Ovary (tissue), 9 donors: ENCODE data around the gene GRB7. TPM values are rescaled to one million over a fixed set of nuclear protein-coding genes. Genes with fewer than 3 reads are reported as not detected.

Experiments
- DNase-seq, 5 donors: peaks; one replicate each; pipeline ENCODE4 v3.0.0-alpha.2; 2019 to 2020
- H3K27ac ChIP-seq, 2 donors: fragments of 200-600 bp; one replicate each; pipeline versions ENCODE4 v1.5.1 to v1.8.0; 2019 to 2022
- H3K27me3 ChIP-seq: fragments of 200-600 bp; one replicate; pipeline ENCODE4 v1.8.0; 2022
- H3K36me3 ChIP-seq: fragments of 200-600 bp; sonication (generic); one replicate; pipeline ENCODE4 v1.5.1; 2019
- H3K4me1 ChIP-seq: one replicate; pipeline ENCODE4 v1.8.1; 2013; ENCODE audit warnings: mild to moderate bottlenecking, moderate library complexity; ENCODE audit not compliant: insufficient read depth
- H3K4me3 ChIP-seq: fragments of 200-600 bp; sonication (generic); one replicate; pipeline ENCODE4 v1.5.1; 2017
- H3K9me3 ChIP-seq, 2 donors: fragments of 200-600 bp in 1 of 2; sonication (generic) in 1 of 2; one replicate each; pipeline versions ENCODE4 v1.5.1 to v1.8.1; 2013 to 2019; ENCODE audit warnings: mild to moderate bottlenecking in 1 of 2, moderate library complexity in 1 of 2
- EP300 ChIP-seq: sonication (generic); formaldehyde crosslinking; IDR thresholded peaks from one replicate; pipeline ENCODE4 v1.6.1; 2017; ENCODE audit warnings: antibody characterized with exemption
- POLR2A ChIP-seq: fragments of 450-650 bp; IDR thresholded peaks from one replicate; pipeline ENCODE4 v1.6.1; 2017; ENCODE audit warnings: antibody characterized with exemption, mild to moderate bottlenecking, moderate library complexity
- WGBS, 3 donors: extraction: QIAGEN DNeasy Blood & Tissue Kit in 1 of 3; methylation state at CpG; one replicate each; pipeline versions ENCODE4 v1.1.5 to v1.1.7; 2013 to 2017; 5-methylcytosine and 5-hydroxymethylcytosine counted together
- intact Hi-C, 4 donors: fragments of 100-400 bp; cut with DNase I; formaldehyde crosslinking; loops; one replicate each; pipeline versions ENCODE4 v1.11.0 to v1.15.1; 2022 to 2023
- microRNA-seq, 3 donors: library from miRNA; unstranded; fragments of <30 nt; microRNA quantifications; one replicate each; pipeline versions ENCODE4 to v1.2.0, GENCODE V29; 2019 to 2020
- polyA plus RNA-seq, 2 donors: library from polyadenylated mRNA; stranded (reverse); fragments of 200-250 nt in 1 of 2; fragments of 350-450 nt in 1 of 2; fragmentation: Illumina TruSeq in 1 of 2; extraction: RNeasy Lipid Tissue Mini Kit (QIAGEN cat#74804) in 1 of 2; gene quantifications; one replicate each; pipeline ENCODE4 v1.2.3, GENCODE V29; 2013 to 2014
- small RNA-seq: library from RNA; depleted of rRNA; stranded (forward); fragments of <200 nt; gene quantifications from one replicate; pipeline ENCODE3, GENCODE V24; 2016
- total RNA-seq, 7 donors: library from RNA; depleted of rRNA in 2 of 7; stranded (reverse); fragments of >200 nt in 2 of 7; fragmentation: NEBNext Ultra II Directional in 3 of 7; extraction: Animal tissue kit (Norgen Biotek cat#: 25700) in 3 of 7; gene quantifications; one replicate each; pipeline versions ENCODE4 v1.1.0 to v1.2.4, GENCODE V29; 2016 to 2023
- TF ChIP-seq, protein P1 (sequence below), 3 donors: fragments of 450-650 bp in 2 of 3; fragments of 200-600 bp in 1 of 3; IDR thresholded peaks; one replicate each; pipeline versions ENCODE4 v1.5.1 to v1.8.0; 2016 to 2022; ENCODE audit warnings: antibody characterized with exemption in 3 of 3, mild to moderate bottlenecking in 1 of 3
- donor health status: DM: no; HTN: no; CAD: no; lungs with moderate emphysema.
- donor health status: DM: no; HTN: no; CAD: no.
- donor health status: Bipolar disorder and iron deficiency.
- donor health status: DM: yes; HTN: yes; CAD: no.
- donor health status: DM: no; HTN: no; CAD: no.
- donor health status: DM: yes; HTN: yes; CAD: no.

Gene GRB7
- total and polyA plus RNA-seq, 9 donors, result 0.23 to 63.0 (median 2.1) TPM

GRCh38 chr17:39793301-39793872 lies 55.6 kb downstream of the GRB7 start:
- Histone ChIP-seq H3K4me1 (no peaks in the 10 kb centered on the region), H3K27me3 (no peaks in the 10 kb centered on the region), H3K4me3 (no peak overlapping the region), H3K36me3 (no peaks in the 10 kb centered on the region), H3K9me3 (no peaks in the 10 kb centered on the region), H3K27ac (no peak overlapping the region)
- WGBS, 3 donors, result 50 to 62% (median 57%) methylated on average over 3 of the region's 3 CpGs
- DNase-seq, result no peak
- TF ChIP-seq EP300 (no peak), POLR2A (no peak)
- TF ChIP-seq, protein P1, sequence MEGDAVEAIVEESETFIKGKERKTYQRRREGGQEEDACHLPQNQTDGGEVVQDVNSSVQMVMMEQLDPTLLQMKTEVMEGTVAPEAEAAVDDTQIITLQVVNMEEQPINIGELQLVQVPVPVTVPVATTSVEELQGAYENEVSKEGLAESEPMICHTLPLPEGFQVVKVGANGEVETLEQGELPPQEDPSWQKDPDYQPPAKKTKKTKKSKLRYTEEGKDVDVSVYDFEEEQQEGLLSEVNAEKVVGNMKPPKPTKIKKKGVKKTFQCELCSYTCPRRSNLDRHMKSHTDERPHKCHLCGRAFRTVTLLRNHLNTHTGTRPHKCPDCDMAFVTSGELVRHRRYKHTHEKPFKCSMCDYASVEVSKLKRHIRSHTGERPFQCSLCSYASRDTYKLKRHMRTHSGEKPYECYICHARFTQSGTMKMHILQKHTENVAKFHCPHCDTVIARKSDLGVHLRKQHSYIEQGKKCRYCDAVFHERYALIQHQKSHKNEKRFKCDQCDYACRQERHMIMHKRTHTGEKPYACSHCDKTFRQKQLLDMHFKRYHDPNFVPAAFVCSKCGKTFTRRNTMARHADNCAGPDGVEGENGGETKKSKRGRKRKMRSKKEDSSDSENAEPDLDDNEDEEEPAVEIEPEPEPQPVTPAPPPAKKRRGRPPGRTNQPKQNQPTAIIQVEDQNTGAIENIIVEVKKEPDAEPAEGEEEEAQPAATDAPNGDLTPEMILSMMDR (IDR thresholded peaks at IDR 0.05), result no peak
- intact Hi-C loops, result no loop called here

- no peak for DNase-seq
- Histone ChIP-seq H3K27me3 (no peaks in the 10 kb centered on the region), H3K27ac (no peak overlapping the region), H3K4me3 (no peak overlapping the region), H3K4me1 (no peaks in the 10 kb centered on the region), H3K9me3 (no peaks in the 10 kb centered on the region), H3K36me3 (no peaks in the 10 kb centered on the region)
- intact Hi-C loops, result no loop called here
- TF ChIP-seq POLR2A (no peak), EP300 (no peak)
- TF ChIP-seq, protein P1 (IDR thresholded peaks at IDR 0.05), result no peak
- WGBS, 3 donors, result 80 to 93% (median 92%) methylated on average over 2 of the region's 2 CpGs
These were observed 56.7 kb downstream of the GRB7 start for GRCh38 chr17:39794249-39794970.

Small RNAs within 50 kb of the gene (microRNA-seq; reads per million reads assigned to microRNA genes)
- 0 to 0.79 (median 0.71) reads per million in 3 donors for gene MIR4728

Small RNAs within 50 kb of the gene (small RNA-seq; reads per million reads assigned to genes)
- gene MIR4728, result not detected

Other genes starting within 250 kb of the GRB7 start
- gene NEUROD2, start 130.0 kb upstream of the GRB7 start, total RNA-seq, result not detected
- gene NEUROD2, start 130.0 kb upstream of the GRB7 start, polyA plus RNA-seq, result not detected
- gene PPP1R1B, start 111.0 kb upstream of the GRB7 start, total RNA-seq, result 10 to 100 TPM in 4 of 7 donors, 1 to 10 TPM in 2, under 1 TPM in 1; 0.43 to 23.0 (median 10.1) TPM
- 10 to 100 TPM in 1 of 2 donors, 1 to 10 TPM in 1; 5.1 to 12.9 TPM for gene PPP1R1B, start 111.0 kb upstream of the GRB7 start, polyA plus RNA-seq
- 10 to 100 TPM; 34.5 to 49.4 (median 44.3) TPM for gene STARD3, start 100.8 kb upstream of the GRB7 start, total RNA-seq
- 10 to 100 TPM; 42.1 to 55.9 TPM for gene STARD3, start 100.8 kb upstream of the GRB7 start, polyA plus RNA-seq
- gene TCAP, start 72.6 kb upstream of the GRB7 start, total RNA-seq, result 1 to 10 TPM in 6 of 7 donors, under 1 TPM in 1; 0.24 to 1.9 (median 1.3) TPM
- gene TCAP, start 72.6 kb upstream of the GRB7 start, polyA plus RNA-seq, result 1 to 10 TPM in 1 of 2 donors, under 1 TPM in 1; 0.47 to 1.6 TPM
- 1 to 10 TPM in 5 of 7 donors, under 1 TPM in 1, not detected in 1; 0.60 to 5.1 (median 1.4) TPM for gene PNMT, start 69.5 kb upstream of the GRB7 start, total RNA-seq
- 1 to 10 TPM in 1 of 2 donors, not detected in 1; 1.1 TPM for gene PNMT, start 69.5 kb upstream of the GRB7 start, polyA plus RNA-seq
- 10 to 100 TPM; 13.8 to 31.3 (median 19.6) TPM for gene PGAP3, start 49.9 kb upstream of the GRB7 start, total RNA-seq
- gene PGAP3, start 49.9 kb upstream of the GRB7 start, polyA plus RNA-seq, result 10 to 100 TPM in 1 of 2 donors, 1 to 10 TPM in 1; 7.9 to 19.8 TPM
- 10 to 100 TPM; 26.1 to 66.3 (median 53.5) TPM for gene ERBB2, start 37.9 kb upstream of the GRB7 start, total RNA-seq
- gene ERBB2, start 37.9 kb upstream of the GRB7 start, polyA plus RNA-seq, result 10 to 100 TPM; 20.1 to 24.1 TPM
- 10 to 100 TPM; 20.2 to 51.4 (median 23.4) TPM for gene MIEN1, start 7.4 kb upstream of the GRB7 start, total RNA-seq
- 10 to 100 TPM; 33.0 to 64.9 TPM for gene MIEN1, start 7.4 kb upstream of the GRB7 start, polyA plus RNA-seq
- under 1 TPM; 0.34 to 0.97 (median 0.62) TPM for gene IKZF3, start 126.4 kb downstream of the GRB7 start, total RNA-seq
- 1 to 10 TPM in 1 of 2 donors, under 1 TPM in 1; 0.16 to 2.6 TPM for gene IKZF3, start 126.4 kb downstream of the GRB7 start, polyA plus RNA-seq
- gene ZPBP2, start 130.3 kb downstream of the GRB7 start, total RNA-seq, result not detected
- not detected for gene ZPBP2, start 130.3 kb downstream of the GRB7 start, polyA plus RNA-seq
- gene GSDMB, start 180.7 kb downstream of the GRB7 start, total RNA-seq, result 1 to 10 TPM; 3.8 to 9.7 (median 5.5) TPM
- gene GSDMB, start 180.7 kb downstream of the GRB7 start, polyA plus RNA-seq, result 1 to 10 TPM; 3.7 to 6.5 TPM
- 10 to 100 TPM; 37.0 to 64.3 (median 52.2) TPM for gene ORMDL3, start 189.7 kb downstream of the GRB7 start, total RNA-seq
- 10 to 100 TPM; 43.7 to 97.5 TPM for gene ORMDL3, start 189.7 kb downstream of the GRB7 start, polyA plus RNA-seq
- gene LRRC3C, start 189.8 kb downstream of the GRB7 start, total RNA-seq, result under 1 TPM in 1 of 7 donors, not detected in 6; 0.27 TPM
- under 1 TPM in 1 of 2 donors, not detected in 1; 0.12 TPM for gene LRRC3C, start 189.8 kb downstream of the GRB7 start, polyA plus RNA-seq
- gene GSDMA, start 225.1 kb downstream of the GRB7 start, total RNA-seq, result under 1 TPM in 2 of 7 donors, not detected in 5; 0.10 to 0.11 TPM
- under 1 TPM; 0.19 to 0.55 TPM for gene GSDMA, start 225.1 kb downstream of the GRB7 start, polyA plus RNA-seq
- 10 to 100 TPM; 48.2 to 88.4 (median 75.8) TPM for gene PSMD3, start 242.9 kb downstream of the GRB7 start, total RNA-seq
- gene PSMD3, start 242.9 kb downstream of the GRB7 start, polyA plus RNA-seq, result 10 to 100 TPM; 63.9 to 70.1 TPM